ENCODE measurements around the gene MAPK7. TPM values are rescaled to one million over a fixed set of nuclear protein-coding genes. Genes with fewer than 3 reads are reported as not detected.

MAPK7 gene
- total RNA-seq, 1 experiment from 2014 or later = 2.1 TPM

DNA sequence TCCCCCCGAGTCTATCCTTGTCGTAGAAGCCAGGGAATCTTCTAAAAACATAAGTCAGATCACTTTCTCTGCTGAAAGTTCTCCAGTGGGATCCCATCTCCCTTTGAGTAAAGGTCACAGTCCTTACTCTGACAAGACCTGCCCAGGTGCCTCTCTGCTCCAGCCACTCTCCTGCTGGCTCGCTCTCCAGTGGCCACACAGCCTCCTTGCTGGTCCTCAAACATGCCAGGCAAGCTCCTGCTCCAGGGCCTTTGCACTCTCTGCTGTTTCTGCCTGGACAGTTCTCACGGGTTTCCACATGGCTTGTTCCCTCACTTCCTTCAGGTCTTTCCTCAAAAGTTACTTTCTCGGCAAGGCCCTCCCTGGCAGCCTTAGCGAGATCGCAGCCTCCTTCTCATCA is 19.1 kb upstream of the MAPK7 start:
- DNase-seq (ENCODE audit: low read depth, low spot score) = no peak
- in situ Hi-C loops (cut with HindIII; ENCODE audit: low pct_unique_long_range_greater_than_20kb, low sequenced_read_pairs) = no loop called here

DNA sequence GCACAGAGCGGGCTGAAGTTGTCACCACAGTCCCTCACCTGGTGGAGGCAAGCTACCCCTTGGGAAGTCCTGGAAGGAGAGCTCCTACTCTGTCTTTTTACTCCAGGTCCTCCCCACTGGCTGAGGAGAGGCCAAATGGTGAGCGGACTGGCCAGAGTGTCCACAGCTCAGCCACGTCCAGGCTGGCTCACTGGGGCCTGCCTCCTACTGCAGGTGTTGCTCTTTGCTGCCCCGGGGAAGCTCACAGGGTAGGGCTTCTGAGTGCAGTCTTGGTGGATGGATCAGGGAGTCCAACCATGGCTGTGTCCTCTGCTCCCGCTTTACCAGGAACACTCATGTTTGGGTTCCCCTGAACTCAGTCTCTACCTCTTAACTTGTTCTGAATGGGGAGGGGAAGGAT is 18.4 kb upstream of the MAPK7 start:
- in situ Hi-C loops (cut with HindIII; ENCODE audit: low pct_unique_long_range_greater_than_20kb, low sequenced_read_pairs) = no loop called here
- no peak for DNase-seq (ENCODE audit: low read depth, low spot score)

DNA sequence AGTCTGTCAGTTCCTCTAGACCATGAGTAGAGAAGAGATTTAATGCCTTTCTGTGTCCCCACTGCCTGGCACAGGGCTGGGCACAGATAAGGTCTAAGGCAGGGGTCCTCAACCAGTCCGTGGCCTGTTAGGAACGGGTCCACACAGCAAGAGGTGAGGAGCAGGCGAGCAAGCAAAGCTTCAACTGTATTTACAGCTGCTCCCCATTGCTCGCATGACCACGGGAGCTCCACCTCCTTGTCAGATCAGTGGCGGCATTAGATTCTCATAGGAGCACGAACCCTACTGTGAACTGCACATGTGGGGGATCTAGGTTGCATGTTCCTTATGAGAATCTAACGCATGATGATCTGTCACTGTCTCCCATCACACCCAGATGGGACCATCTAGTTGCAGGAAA is 17.5 kb upstream of the MAPK7 start:
- in situ Hi-C loops (cut with HindIII; ENCODE audit: low pct_unique_long_range_greater_than_20kb, low sequenced_read_pairs) = no loop called here

DNA sequence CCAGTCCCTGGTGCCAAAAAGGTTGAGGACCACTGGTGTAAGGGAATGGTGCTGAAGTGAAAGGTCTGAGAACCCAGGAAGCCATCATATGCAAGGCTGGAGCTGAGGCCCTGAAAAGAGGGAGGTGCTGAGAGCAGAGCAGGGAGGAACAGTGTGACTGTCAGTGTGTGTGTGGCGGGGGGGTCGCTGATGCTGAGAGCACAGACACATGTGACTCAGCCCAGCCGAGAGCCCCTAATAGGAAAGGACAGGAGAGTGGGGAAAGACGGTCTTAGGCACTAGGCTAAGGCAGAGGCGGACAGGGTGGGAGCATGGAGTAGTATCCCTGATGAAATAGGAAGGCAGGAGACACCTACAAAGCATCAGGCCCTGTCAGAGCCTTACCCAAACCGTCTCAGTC is 17.0 kb upstream of the MAPK7 start:
- DNase-seq (ENCODE audit: low read depth, low spot score) = no peak
- in situ Hi-C loops (cut with HindIII; ENCODE audit: low pct_unique_long_range_greater_than_20kb, low sequenced_read_pairs) = no loop called here

More for the DNA sequence above, 17.5 kb upstream of the MAPK7 start:
- no peak for DNase-seq (ENCODE audit: low read depth, low spot score)

DNA sequence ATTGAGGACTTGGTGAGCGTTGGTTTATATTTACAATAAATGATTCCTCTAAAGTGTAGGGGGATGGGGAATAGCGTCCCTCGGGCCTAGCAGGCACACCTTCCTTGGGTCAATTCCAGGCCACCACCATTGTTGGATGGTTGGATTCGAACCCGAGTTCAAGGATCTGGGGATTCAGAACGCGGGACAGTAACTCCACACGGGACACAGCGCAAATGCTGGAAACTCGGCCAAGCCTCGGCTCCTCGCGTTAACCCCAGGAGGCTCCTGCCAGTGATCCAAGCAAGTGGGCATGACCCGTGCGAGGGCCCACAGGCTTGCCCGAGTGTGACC is 16.4 kb upstream of the MAPK7 start:
- no peak for DNase-seq (ENCODE audit: low read depth, low spot score)
- in situ Hi-C loops (cut with HindIII; ENCODE audit: low pct_unique_long_range_greater_than_20kb, low sequenced_read_pairs) = no loop called here

DNA sequence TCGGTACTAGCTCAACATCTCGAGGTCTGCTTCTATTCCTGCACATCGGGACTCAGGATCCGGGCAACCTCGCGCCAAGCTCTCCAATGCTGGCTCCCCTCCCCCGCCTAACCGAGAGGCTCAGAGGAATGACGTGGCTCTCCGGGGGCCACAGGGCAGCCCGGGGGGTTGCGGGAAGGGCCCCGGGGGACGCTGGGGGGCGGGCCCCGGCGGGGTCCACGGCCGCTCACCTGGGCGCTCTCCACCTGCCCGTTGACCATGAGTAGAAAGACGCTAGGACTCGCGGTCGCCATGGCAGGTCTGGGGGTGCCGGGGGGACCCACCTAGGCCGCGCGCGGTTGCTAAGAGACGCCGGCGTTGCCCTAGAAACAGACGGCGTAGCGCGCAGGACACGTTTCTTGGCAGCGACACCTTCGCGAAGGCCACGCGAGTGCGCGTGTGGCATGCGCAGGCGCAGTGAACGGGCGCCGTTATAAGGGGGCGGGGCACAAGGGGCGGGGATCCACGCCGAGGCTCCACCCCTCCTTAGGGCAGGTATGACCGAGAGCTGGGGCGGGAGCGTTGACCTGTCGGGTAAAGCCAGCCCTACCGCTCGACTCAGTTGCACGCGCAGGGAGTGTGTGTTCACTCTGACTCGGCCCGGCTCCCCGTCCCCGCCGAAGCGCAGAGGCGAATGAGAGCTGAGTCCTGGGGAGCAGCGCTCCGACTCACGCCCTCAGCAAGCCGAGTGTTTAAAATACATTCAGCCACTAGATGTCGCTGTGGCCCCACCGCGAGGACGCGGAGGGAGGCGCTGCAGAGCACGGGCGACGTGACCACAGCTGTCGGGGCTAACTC is 15.8 kb upstream of the MAPK7 start, which contains the start of gene B9D1:
Gene B9D1, minus strand, starts transcription at position 447 of the 837 bp plus-strand sequence. Its CDS starts 154 bp downstream, at position 293.
- in situ Hi-C loops (cut with HindIII; ENCODE audit: low pct_unique_long_range_greater_than_20kb, low sequenced_read_pairs) = no loop called here
- DNase-seq (ENCODE audit: low read depth, low spot score) = peak; percentile 89

DNA sequence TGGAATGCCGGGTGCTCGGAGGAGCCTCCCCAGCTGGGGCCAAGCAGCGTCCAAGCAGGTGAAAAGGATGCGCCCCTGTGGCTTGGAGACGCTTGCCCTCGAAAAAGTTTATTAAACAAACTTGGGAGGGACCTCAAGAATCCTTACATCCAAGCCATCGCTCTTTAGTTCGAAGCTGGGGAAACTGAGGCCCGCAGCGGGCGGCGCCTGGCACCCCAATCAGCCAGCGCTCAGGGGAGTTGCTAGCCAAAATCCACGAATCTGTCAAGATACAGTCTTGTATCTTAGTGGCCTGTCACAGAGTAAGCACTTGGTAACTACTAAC is 15.2 kb upstream of the MAPK7 start:
- in situ Hi-C loops (cut with HindIII; ENCODE audit: low pct_unique_long_range_greater_than_20kb, low sequenced_read_pairs) = no loop called here
- DNase-seq (ENCODE audit: low read depth, low spot score) = no peak

DNA sequence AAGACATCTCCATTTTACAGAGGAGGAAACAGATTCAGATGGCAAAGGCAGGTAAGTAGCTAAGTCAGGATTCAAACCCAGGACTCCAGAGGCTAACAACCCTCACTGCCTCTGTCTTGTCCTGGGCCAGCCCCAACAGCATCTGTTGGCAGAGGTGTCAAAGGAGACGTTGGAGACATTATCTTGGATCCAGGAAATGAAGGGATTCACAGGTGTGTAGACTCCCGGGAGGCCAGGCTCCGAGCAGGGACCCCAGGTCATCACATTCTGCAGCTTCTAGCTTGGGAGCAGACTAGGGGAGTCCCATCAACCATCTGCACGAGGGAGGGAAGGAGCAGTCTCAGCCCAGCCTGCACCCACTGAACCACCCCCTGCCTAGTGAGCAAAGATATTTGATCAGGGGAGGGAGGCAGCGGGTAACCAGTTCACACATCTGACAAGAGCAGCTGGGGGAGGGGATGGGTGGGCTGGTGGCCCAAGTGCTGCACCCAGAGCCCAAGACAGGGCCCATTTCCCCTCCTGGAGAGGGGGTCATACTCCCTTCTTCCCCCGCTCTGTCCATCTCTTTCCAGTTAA is 14.8 kb upstream of the MAPK7 start:
- in situ Hi-C loops (cut with HindIII; ENCODE audit: low pct_unique_long_range_greater_than_20kb, low sequenced_read_pairs) = no loop called here
- no peak for DNase-seq (ENCODE audit: low read depth, low spot score)

DNA sequence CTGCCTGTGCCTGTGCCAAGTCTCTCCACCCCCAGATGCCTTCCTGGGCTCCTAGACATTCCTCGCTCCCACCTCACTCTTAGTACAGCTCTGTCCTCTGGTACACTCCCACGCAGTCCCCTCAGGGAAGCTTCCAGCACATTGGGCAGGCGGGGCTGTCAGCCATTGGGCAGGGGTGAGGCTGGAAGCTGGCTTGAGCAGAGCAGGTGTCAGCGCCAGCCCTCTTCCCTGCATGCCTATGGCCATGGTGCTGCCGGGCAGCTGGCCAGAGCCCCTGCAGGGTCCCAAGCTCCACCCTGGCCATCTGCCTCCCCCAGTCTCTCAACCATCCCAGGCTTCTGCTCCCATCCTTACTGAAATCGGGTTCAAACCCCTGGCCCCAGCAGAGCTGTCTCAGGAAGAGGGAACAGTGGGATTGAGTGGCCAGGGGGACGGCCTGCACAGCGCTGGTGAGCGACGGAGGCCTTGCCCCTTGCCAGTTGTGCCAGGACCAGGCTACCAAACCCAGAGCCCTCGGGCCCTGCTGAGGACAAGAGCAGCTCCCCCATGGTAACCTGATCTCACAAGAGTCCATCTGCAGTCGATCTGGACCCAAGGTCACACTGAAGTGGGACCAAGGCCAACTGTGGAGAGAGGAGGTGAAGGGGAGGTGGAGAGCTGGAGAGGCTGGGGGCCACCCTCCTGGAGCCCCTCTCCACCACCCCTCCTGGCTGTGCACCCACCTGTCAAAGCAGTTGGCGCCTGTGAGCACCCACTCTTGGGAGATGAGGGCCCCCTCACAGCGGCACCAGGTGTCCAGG is 13.4 kb upstream of the MAPK7 start:
- no peak for DNase-seq (ENCODE audit: low read depth, low spot score)
- in situ Hi-C loops (cut with HindIII; ENCODE audit: low pct_unique_long_range_greater_than_20kb, low sequenced_read_pairs) = no loop called here

DNA sequence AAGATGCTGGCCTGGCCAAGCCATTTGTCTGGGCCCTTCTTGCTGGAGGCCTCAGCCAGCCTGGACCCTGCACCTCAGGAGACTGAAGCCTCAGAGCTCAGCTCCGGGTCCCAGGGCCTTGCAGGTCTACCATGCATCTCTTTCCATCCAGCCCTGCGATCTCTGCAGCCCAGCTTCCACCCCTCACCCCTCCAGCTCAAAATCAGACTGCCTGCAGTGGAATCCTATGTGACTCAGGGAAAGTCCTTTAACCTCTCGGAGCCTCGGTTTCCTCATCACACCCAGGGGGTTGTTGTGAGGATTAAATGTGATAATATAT is 12.8 kb upstream of the MAPK7 start:
- DNase-seq (ENCODE audit: low read depth, low spot score) = no peak
- in situ Hi-C loops (cut with HindIII; ENCODE audit: low pct_unique_long_range_greater_than_20kb, low sequenced_read_pairs) = no loop called here

DNA sequence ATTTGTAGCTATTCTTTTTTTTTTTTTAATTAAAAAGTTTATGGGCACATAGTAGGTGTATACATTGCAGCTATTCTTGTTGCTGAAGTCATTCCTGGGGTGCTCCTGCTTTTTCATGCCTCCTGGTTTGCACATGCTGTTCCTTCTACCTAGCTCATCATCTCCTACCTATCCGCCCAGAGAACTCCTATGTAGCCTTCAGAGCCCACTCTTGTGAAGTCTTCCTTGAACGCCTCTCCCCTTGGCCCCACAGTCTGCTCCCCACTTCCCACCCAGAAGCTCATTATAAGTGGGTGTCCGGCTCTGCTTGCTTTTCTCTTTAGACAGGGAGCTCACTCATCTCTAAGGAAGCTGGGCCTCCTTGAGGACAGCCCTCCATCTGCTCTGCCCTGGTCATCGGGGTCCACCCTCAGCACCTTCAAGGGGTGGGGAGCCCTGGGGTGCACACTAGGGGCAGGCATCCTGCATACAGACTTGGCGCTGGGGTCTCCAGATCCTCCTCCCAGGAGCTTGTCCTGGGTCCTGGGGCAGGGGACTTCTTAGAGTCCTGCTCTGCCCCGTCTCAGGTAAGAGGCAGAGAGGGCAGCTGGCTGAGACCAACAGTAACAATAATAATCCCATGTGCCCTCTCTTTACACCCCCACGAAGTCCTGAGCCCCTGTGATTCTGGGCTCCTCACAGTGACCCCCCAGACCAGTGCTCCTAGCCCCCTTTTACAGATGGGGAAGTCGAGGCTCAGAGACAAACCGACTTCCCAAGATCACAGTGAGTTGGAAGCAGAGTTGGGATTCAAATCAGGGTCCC is 12.3 kb upstream of the MAPK7 start:
- in situ Hi-C loops (cut with HindIII; ENCODE audit: low pct_unique_long_range_greater_than_20kb, low sequenced_read_pairs) = no loop called here
- no peak for DNase-seq (ENCODE audit: low read depth, low spot score)

DNA sequence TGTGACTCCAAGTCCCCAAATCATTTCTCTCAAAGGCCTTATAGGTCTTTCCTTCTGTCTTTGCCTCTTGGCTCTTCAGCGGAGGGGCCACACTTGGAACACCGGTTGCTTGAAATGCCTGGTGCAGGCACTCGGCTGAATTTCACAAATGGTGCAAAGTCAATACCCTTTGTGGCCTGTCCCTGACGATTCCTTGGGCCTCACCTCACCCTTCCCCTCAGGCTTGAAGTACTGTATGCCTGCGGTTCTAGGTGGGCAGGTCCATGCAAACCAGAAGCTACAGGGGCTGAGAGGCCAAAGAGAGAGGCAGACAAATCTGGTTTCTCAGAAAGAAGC is 11.7 kb upstream of the MAPK7 start:
- no peak for DNase-seq (ENCODE audit: low read depth, low spot score)
- in situ Hi-C loops (cut with HindIII; ENCODE audit: low pct_unique_long_range_greater_than_20kb, low sequenced_read_pairs) = no loop called here

DNA sequence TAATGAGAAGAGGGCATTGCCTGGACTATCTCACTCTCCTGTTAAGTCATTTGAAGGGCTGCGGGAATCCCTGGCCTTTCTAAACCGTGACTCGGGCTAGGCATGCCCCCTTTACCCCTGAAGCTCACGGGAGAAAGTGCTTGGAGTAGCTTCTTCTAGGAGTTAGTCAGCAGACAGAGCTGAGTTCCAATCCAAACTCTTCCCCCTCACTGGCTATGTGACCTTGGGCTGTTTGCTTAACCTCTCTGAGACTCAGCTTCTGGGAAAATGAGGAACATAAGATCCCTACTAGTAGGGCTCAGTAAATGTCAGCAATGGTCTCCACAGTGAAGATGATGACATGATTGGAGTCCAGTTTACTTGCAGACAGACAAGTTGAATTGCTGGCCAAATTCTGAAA is 10.1 kb upstream of the MAPK7 start:
- in situ Hi-C loops (cut with HindIII; ENCODE audit: low pct_unique_long_range_greater_than_20kb, low sequenced_read_pairs) = no loop called here
- DNase-seq (ENCODE audit: low read depth, low spot score) = no peak

DNA sequence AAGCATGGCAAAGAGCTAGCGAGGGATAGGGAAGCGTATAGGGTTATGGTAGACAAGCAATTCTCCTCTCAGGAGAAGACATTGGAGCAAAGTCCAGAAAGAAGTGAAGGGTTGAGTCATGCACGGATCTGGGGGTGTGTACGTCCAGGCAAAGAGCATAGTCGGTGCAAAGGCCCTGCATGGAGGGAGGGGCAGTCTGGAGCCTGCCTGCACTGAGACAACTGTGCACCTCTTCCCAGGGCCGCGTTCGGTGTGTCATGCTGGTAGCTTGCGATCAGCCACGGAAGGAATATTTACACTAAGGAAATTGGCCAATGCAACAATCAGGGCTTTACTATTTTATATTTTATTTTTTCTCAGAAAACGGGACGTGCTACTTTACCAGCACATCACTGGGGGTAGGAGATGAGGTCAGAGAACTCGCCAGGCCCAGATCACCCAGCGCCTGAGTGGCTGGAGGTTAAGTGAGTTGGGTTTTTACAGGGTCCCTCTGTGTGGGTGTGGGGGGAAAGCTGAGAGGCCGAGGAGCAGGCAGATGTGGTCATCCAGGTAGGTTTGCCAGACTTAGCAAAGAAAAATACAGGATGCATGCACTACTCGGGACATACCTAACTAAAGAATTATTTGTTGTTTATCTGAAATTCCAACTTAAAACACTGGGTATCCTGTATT is 9.1 kb upstream of the MAPK7 start:
- in situ Hi-C loops (cut with HindIII; ENCODE audit: low pct_unique_long_range_greater_than_20kb, low sequenced_read_pairs) = no loop called here
- no peak for DNase-seq (ENCODE audit: low read depth, low spot score)

DNA sequence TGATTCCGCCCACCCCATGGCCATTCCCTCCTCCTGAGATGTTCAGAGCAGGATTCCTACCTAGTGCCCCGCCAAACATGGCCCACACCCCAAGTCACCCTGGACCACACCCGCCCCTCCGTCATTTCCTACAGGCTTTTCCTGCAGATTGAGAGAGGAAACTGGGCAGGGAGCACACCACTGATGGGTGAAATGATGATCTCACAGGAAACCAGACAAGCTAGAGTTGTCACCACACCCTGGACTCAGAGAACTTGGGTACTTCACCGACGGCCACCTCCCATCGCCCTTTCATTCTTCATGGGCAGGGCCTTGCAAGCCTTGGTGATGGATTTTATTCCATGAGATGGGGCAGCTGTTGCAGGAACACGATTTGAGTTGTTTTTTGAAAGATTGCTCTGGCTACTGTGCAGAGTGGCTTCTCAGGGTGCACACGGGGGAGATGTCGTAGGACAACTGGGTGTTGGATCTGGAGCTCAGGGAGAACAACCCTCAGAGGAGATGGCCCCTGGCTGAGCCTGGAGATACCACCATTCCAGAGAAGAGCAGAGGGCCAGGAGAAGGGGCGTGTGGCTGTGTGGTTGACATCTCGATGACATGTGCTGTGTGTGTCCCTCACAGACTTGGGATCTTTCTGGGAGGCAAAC is 8.3 kb upstream of the MAPK7 start:
- DNase-seq (ENCODE audit: low read depth, low spot score) = no peak
- in situ Hi-C loops (cut with HindIII; ENCODE audit: low pct_unique_long_range_greater_than_20kb, low sequenced_read_pairs) = no loop called here

DNA sequence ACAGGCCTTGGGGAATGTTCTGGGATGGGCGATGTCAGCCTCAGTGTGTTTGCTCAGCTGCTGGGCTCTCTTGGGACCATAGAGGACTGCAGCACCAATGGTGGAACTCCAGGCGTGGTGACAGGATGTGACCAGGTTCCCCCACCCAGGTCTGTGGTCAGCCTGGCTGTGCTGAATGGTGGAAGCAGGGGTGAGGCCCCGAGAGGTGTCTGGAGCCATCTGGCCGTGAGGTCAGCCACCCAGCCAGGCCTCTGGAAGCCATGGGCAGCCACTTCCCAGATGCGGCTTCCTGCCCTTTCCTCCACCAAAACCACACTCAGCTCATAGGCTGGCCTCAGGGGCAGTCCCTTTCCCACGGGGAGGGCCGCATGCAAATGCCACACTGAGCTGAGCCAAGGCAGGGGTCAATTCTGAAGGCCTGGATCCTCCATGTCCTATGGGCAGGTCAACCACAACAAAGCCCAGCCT is 7.8 kb upstream of the MAPK7 start:
- in situ Hi-C loops (cut with HindIII; ENCODE audit: low pct_unique_long_range_greater_than_20kb, low sequenced_read_pairs) = no loop called here
- DNase-seq (ENCODE audit: low read depth, low spot score) = no peak

DNA sequence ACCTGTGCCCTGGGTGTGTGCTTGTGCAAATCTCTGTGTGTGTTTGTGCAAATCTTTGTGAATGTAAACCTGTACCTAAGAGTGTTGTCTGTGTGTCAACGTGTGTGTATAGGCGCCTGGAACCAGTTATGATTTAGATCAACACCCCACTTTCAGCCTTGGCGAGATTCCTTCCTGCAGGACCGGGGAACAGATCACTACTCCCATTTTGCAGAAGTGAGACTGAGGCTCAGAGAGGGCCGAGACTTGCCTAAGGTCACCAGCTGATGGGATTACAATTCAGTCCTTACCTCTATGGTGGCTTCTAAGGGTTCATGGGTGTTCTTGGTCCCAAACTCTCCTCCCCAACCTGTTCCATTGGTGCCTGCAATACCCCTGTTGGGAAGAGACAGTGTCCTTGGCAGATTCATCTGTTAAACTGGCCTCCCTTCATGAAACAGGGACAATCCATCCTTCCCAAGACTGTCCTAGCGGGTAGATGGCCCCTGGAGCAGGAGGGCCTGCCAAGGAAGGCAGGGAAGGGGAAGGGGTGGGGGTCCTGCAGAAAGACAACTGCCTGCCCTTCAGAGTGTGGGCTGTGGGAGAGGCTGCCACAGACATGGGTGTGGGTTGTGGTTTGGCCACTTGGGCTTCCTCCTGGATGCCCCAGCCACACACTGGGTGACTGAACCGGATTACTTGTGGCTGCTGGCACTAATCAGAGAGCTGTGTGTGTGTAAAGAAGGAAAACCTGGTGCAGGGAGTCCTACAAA is 6.9 kb upstream of the MAPK7 start:
- in situ Hi-C loops (cut with HindIII; ENCODE audit: low pct_unique_long_range_greater_than_20kb, low sequenced_read_pairs) = no loop called here

More for the DNA sequence above, 6.9 kb upstream of the MAPK7 start:
- DNase-seq (ENCODE audit: low read depth, low spot score) = no peak

All from SK-MEL-5 (cell line).